HG03097 (cell line): ENCODE results near the gene SPDYE3.
"Not testable (repeated sequence)": the region's sequence is repeated elsewhere in the genome, so short reads cannot be mapped to it uniquely, and the experiment has no call there.

Experiments
- ATAC-seq: cut with Tn5 transposase; IDR thresholded peaks from one replicate; pipeline ENCODE4 v1.9.1; 2021; ENCODE audit not compliant: unreplicated experiment, low FRiP score

Gene SPDYE3

GRCh38 chr7:100348805-100349204 lies 41.3 kb downstream of the SPDYE3 start:
- ATAC-seq, result no peak

- ATAC-seq, result no peak
Measured at GRCh38 chr7:100349757-100350156, 42.3 kb downstream of the SPDYE3 start.

- ATAC-seq, result no peak
Measured at GRCh38 chr7:100351657-100352058, 44.2 kb downstream of the SPDYE3 start.

- ATAC-seq, result not testable (repeated sequence)
Measured at GRCh38 chr7:100352230-100352781, 44.8 kb downstream of the SPDYE3 start.

- no peak for ATAC-seq
Measured at GRCh38 chr7:100352984-100353684, 45.6 kb downstream of the SPDYE3 start.

- ATAC-seq, result no peak
Measured at GRCh38 chr7:100353685-100354330, 46.3 kb downstream of the SPDYE3 start.

GRCh38 chr7:100356416-100357068 lies 49.0 kb downstream of the SPDYE3 start:
- ATAC-seq, result no peak

- no peak for ATAC-seq
Measured at GRCh38 chr7:100357131-100357561, 49.6 kb downstream of the SPDYE3 start.

- no peak for ATAC-seq
Measured at GRCh38 chr7:100358027-100358856, 50.7 kb downstream of the SPDYE3 start, which contains the start of gene PILRB. Gene PILRB (plus strand): TSS chr7:100358117. CDS start chr7:100358303, 186 bp downstream.

- ATAC-seq, result no peak
Measured at GRCh38 chr7:100358857-100359212, 51.3 kb downstream of the SPDYE3 start.

- no peak for ATAC-seq
Measured at GRCh38 chr7:100360135-100360854, 52.8 kb downstream of the SPDYE3 start.

GRCh38 chr7:100363098-100363497 lies 55.6 kb downstream of the SPDYE3 start:
- no peak for ATAC-seq

GRCh38 chr7:100363797-100364196 lies 56.3 kb downstream of the SPDYE3 start:
- not testable (repeated sequence) for ATAC-seq

- ATAC-seq, result no peak
Measured at GRCh38 chr7:100364480-100364879, 57.0 kb downstream of the SPDYE3 start.

GRCh38 chr7:100365998-100366367 lies 58.5 kb downstream of the SPDYE3 start:
- ATAC-seq, result not testable (repeated sequence)

GRCh38 chr7:100366411-100367250 lies 59.1 kb downstream of the SPDYE3 start:
- no peak for ATAC-seq

- ATAC-seq, result no peak
Measured at GRCh38 chr7:100367251-100367620, 59.7 kb downstream of the SPDYE3 start.

- no peak for ATAC-seq
Measured at GRCh38 chr7:100367676-100368613, 60.4 kb downstream of the SPDYE3 start.
